HG03432 (cell line): ENCODE data around the gene WBP2.
A peak's percentile ranks its signal among the peaks of the same experiment; 100 is the strongest.
"Not testable (repeated sequence)": the region's sequence is repeated elsewhere in the genome, so short reads cannot be mapped to it uniquely, and the experiment has no call there.

Source experiments
- ATAC-seq: cut with Tn5 transposase; IDR thresholded peaks from one replicate; pipeline ENCODE4 v1.9.1; 2021; ENCODE audit warnings: mild to moderate bottlenecking, moderate library complexity; ENCODE audit not compliant: unreplicated experiment

The WBP2 gene

GRCh38 chr17:75818326-75818885, 36.7 kb downstream of the WBP2 start:
- no peak for ATAC-seq

GRCh38 chr17:75817571-75817970, 37.6 kb downstream of the WBP2 start:
- no peak for ATAC-seq

DNA sequence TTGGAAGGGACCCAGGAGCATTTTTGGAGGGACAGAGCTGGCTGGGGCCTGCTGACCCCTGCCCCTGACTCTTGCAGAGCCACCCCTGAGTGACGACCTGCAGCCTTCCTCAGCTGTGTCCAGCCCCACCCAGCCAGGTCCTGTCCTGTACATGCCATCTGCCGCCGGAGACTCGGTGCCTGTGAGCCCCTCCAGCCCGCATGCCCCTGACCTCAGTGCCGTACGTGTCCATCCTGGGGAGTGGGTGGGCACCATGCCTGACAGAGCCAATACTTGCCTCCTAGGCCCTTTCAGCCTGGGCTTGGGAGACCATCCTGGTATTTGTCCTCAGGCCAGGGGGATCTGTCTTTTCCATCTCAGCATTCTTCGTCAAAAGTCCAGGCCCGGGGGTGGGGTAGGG, 38.4 kb downstream of the WBP2 start:
- no peak for ATAC-seq

DNA sequence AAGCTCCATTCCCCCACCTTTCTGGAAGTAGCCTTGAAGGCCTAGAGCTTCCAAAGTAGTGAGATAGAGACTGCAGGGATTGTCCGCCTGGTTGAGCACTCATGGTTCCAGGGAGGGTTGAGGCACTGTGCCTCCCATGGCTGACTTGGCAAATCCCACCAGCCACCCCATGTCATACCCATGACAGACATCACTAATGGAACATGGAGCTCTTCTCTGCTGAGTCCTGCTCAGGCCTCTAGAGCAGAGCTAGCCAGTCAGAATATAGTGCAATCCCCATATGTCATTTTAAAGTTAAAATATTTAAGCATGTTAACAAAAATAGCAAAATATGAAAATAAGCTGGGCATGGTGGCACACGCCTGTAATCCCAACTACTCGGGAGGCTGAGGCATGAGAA, 39.7 kb downstream of the WBP2 start:
- no peak for ATAC-seq

- no peak for ATAC-seq
These were observed 40.2 kb downstream of the WBP2 start for GRCh38 chr17:75814900-75815373.

DNA sequence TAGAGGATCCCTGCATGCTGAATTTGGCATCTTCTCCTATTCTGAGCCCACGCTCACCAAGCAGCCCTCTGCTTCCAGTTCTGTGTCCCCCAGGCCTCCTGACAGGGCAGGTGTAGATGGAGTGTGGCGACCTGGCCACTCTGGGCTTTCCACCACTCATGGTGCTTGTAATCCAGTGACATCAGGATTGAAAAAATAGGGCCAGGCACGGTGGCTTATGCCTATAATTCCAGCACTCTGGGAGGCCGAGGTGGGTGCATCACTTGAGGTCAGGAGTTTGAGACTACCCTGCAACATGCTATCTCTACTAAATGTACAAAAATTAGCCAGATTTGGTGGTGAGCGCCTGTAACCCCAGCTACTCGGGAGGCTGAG, 41.1 kb downstream of the WBP2 start:
- ATAC-seq = no peak

DNA sequence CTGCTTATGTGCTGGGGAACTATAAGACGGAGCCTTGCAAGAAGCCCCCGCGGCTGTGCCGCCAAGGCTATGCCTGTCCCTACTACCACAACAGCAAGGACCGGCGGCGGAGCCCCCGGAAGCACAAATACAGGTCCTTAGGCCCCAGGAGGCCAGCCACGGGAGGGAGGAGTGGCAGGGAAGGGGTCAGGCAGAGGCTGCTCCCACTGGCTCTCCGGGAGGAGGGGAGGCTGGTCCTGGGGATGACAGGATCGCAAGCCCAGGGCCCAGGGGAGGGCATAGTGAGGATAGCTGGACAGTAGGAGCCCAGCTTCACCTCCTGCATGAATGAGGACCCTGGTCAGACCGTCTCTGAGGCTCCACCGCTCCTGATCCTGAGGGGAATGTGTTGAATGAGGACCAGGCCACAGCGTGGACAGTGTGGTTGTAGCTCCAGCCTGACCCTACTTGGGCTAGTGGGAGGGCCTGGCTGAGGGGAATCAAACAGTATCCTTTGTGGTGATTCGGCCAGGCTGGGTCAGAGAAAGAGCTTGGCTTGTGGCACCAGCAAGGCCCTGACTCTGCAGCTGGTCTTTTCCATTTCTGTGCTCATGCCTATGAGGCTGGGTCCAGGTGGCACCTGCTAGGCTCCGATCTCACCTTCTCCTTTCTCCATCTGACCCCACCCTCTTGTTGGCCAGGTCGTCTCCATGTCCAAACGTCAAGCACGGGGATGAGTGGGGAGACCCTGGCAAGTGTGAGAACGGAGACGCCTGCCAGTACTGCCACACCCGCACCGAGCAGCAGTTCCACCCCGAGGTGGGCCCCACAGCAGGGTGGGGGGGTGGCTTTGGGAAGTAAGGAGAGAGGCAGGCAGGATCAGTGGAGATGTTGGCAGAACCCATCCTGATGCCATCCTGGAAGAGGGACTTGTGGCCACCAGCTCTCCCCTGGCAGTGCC, 41.8 kb downstream of the WBP2 start:
- ATAC-seq = no peak

GRCh38 chr17:75812096-75813013, 42.8 kb downstream of the WBP2 start:
- ATAC-seq = no peak

DNA sequence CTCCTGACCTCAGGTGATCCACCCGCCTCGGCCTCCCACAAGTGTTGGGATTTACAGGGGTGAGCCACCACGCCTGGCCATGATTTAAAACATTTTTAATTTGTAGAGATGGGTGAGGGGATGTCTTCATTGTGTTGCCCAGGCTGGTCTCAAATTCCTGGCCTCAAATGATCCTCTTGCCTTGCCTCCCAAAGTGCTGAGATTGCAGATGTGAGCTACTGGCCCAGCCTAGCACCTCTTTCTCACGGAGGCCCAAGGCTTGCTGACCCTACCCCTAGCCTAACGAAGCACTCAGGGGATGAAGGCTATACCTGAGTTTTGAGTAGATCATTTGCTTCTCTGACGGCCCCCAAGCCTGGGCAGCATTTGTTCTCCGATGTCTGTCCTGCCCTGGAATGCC, 44.0 kb downstream of the WBP2 start:
- no peak for ATAC-seq

GRCh38 chr17:75810756-75811155, 44.4 kb downstream of the WBP2 start:
- not testable (repeated sequence) for ATAC-seq

DNA sequence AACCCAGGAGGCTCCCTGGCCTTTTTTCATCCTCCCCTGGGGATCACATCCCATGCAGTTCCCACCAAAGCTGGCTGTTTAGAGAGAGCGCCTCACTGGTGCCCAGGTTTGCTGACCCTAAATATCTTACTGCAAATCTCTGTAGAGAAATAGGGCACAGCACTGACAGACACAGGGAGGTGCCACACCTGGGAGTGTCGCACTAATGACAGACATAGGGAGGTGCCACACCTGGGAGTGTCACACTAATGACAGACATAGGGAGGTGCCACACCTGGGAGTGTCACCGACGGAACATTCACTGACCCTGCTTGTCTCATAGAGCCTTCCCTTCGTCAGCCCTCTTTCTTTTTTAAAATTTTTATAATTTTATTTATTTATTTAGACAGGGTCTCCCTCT, 44.9 kb downstream of the WBP2 start:
- no peak for ATAC-seq

- no peak for ATAC-seq
These were observed 45.5 kb downstream of the WBP2 start for GRCh38 chr17:75809631-75810111.

- ATAC-seq = peak; percentile 67
These were observed 46.1 kb downstream of the WBP2 start for GRCh38 chr17:75808905-75809621.

DNA sequence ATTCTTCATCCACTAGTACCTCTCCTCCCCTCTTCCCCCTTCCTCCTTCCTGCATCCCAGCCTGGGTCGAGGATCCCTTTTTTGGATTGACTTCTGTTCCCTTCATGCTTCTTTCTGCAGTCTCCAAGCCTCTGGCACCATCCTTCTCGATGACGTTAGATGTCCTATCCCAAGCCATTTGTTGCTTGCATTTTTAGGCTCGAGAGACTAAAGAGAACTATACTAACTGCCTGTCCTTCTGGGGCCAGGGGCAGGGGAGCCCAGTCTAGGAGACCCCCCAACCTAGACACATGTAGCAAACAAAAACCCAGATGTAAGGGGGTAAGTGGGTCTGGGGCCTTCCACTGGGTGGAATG, 46.6 kb downstream of the WBP2 start:
- peak; percentile 6 for ATAC-seq

DNA sequence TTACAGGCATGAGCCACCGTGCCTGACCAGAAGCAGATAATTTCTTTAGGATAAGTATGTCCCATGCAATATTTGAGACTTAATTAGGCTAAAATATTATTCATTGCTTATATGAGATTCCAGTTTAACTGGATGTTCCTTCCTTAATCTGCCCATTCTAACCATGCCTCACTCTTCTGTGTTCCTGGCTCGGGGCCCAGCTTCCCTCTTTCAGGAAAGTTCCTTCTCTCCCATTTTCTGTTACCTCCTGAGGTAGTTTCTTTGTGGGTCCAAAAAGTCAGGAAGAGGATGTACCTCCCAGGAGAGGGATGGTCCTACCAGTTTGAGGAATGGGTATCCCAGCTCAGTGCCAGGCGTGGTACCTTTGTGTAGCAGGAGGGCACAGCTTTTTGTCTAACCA, 47.3 kb downstream of the WBP2 start:
- ATAC-seq = no peak

GRCh38 chr17:75806822-75807500, 48.2 kb downstream of the WBP2 start:
- ATAC-seq = no peak

DNA sequence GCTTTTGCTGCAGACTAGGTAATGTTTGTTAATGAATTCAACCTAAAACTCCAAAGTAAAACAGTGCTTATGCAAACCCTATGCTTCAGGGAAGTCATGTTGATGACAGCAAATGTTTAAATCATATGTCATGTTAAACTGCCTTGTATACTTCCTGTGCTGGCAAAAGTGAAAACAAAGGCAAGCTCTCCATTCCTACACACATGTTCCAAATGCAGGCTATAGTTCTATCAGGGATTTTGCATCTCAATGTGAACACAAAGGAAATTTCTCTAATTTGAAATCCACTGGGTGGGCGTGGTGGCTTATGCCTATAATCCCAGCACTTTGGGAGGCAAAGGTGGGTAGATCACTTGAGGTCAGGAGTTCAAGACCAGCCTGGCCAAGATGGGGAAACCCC, 51.3 kb downstream of the WBP2 start:
- ATAC-seq = no peak

DNA sequence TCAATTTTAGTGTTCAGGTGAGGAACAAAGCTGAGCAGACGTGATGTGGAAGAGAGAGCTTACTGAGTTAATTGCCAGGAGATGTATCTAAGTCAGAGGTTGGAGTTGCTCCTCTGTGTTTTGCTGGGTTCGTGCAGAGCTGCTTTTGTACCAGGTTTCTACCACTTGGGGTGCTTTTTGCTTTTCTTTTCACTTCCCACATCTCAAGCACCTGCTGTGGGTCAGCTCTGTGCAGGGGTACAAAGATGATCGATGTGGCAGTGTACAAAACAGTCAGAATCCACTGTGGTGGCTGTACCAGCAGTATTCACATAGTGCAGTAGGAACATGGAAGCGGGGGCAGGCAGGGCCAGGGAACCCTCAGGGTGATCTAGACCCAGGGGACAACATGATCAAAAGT, 55.7 kb downstream of the WBP2 start:
- no peak for ATAC-seq

- ATAC-seq = no peak
These were observed 59.1 kb downstream of the WBP2 start for GRCh38 chr17:75795820-75796607.
